T47D (cell line): Measurements from ENCODE around the gene COG6.

Source experiments
- DNase-seq, 2 experiments: peaks; one replicate each; pipeline versions ENCODE4 v3.0.0 to v3.0.0-alpha.2; 2011 to 2012; ENCODE audit warnings: low read depth in 1 of 2, low spot score in 1 of 2
- JUND ChIP-seq: IDR thresholded peaks from 2 replicates; pipeline ENCODE4 v1.6.1; 2012; ENCODE audit warnings: low read depth
- in situ Hi-C: cut with HindIII; loops from 2 replicates; pipeline ENCODE4 v1.10.0; 2016; ENCODE audit warnings: low sequenced_read_pairs, low pct_unique_long_range_greater_than_20kb

Gene COG6

DNA sequence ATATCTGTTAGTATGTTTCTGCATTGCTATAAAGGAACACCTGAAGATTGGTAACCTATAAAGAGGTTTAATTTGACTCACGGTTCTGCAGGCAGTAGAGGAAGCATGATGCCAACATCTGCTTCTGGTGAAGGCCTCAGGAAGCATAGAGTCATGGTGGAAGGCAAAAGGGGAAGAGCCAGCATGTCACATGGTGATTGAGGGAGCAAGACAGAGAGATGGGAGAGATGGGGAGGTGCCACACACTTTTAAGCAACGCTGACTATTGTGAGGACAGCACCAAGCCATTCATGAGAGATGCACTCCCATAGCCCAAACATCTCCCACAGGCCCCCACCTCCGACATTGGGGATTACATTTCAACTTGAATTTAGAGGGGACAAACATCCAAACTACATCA lies 32.8 kb downstream of the COG6 start:
- in situ Hi-C loops = no loop called here
- no peak for DNase-seq
- TF ChIP-seq JUND = no peak

- TF ChIP-seq JUND = no peak
- no peak for DNase-seq
- in situ Hi-C loops = no loop called here
Measured at GRCh38 chr13:39688699-39689405, 33.4 kb downstream of the COG6 start.

DNA sequence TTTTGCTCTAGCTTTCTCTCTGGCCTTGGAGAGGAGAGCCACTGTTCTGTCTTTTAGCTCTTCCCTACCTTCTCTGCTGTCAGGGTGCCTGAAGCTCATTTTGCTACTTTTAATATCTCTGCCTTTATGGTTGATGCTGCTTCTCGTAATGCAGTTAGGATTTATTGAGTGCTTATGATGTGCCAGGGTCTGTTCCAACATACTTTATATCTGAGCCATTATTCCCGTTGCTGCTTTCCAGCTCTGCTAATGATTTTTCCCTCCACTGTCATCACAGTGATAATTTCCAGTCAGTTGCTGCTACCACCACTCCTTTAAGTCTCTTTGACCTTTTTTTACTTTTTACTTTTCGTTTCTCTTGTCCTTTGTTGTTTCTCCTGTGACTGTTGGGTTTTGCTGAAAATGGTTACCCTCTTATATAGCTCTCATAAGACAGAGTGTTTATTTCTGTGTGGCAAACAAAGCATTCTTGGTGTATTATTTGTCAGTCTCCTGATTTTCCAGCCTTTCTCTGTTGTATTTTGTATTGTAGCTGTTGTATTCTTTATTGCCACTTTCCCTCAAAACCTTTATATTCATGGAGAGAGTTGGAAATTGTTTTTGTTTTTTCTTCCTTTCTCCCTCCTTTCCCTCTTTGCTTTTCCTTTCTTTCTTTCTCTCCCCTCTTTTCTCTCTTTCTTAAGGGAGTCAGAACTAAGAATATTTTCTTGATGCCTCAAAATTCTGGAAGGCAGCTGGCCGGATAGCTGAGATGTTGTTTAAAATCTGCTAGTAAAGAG lies 37.4 kb downstream of the COG6 start:
- in situ Hi-C loops = no loop called here
- no peak for TF ChIP-seq JUND
- DNase-seq = no peak

DNA sequence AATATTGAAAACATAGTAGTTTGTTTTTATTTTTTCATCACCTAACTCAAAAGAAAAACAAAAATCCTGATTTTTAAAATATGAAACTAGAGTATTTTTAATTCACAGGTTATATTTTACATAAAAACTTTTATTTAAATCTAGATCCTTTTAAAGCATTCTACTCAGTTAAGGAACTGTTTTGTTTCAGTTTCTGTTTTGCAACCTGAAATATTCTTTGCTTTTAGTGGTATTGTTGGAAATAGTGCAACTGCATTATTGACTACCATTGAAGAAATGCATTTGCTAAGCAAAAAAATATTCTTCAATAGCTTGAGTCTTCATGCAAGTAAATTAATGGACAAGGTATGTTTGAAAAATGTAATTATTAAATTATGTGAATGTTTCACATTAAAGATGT lies 43.8 kb downstream of the COG6 start:
- in situ Hi-C loops = no loop called here
- TF ChIP-seq JUND = no peak
- no peak for DNase-seq

DNA sequence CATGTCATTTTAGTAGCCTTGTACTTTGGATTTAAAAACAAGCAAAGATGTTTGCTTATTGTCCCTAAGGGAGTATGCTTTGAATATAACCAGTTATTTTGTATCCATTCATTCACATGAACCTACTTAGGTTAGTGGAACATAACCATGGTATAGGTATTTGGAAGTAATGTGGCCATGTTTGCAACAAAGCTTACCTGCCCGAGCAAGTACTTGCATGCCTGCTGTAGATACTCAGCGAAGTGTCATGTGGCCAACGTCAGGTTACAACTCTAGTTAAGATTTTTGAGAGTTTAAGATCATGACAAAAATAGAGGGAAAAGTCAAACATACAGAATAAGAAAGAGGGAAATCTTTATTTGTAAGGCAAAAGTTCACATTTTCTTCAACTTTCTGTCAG lies 57.2 kb downstream of the COG6 start:
- no peak for DNase-seq
- in situ Hi-C loops = no loop called here
- no peak for TF ChIP-seq JUND

GRCh38 chr13:39729156-39729555 lies 73.7 kb downstream of the COG6 start:
- no peak for TF ChIP-seq JUND
- no peak for DNase-seq
- in situ Hi-C loops = no loop called here

- DNase-seq = no peak
- in situ Hi-C loops = no loop called here
- TF ChIP-seq JUND = no peak
Measured at GRCh38 chr13:39734952-39735351, 79.5 kb downstream of the COG6 start.

DNA sequence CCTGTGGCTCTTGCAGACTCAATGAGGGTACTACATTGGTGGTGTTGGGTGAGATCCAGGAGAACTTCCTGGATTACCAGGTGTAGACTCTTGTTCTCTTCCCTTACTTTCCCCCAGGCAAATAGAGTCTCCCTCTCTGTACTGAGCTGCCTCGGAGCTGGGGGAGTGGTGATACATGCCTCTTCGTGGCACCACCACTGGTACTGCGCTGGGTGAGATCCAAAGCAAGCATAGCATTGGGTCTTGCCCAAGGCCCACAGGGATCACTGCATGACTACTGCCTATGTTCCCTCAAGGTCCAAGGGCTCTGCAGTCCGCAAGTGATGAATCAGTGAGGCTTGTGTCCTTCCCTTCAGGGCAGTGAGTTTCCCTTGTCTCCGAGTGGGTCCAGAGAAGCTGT lies 81.6 kb downstream of the COG6 start:
- no peak for DNase-seq
- in situ Hi-C loops = no loop called here
- no peak for TF ChIP-seq JUND

DNA sequence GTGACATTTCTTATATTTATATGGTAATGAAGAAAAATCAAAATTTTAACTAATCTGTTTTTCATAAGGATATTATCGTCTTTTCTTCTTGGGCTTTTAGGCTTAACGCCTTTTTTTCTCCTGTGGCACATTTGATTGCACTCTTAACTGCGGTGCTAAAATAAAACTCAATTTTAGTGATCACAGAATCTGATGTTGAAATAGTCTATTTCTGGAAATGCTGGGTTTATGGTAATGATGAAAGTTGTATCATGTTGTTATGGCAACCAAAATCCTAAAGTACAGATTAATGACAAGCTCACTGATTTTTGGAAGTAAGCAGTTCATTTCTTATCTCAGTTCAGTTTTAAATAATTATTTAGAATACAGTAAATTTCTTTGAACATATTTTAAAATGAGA lies 85.3 kb downstream of the COG6 start:
- no peak for DNase-seq
- in situ Hi-C loops = no loop called here
- TF ChIP-seq JUND = no peak

DNA sequence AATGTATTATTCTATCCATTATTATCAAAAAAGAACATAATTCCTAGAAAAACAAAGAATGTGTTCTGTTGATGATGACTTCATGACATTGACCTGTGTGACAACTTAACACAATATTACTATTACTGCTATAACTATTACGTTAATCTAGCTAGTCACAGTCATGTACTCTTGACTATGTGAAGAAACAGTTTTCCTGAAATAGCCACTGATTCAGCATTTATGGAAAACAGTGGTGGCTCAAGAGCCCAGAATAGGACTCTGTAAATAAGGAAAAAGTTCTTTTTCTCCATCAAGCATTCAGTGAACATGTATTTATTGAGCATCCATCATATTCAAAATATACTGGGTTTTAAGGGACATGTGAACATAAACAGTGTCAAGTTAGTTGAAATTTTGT lies 93.5 kb downstream of the COG6 start:
- no peak for TF ChIP-seq JUND
- in situ Hi-C loops = no loop called here
- no peak for DNase-seq

DNA sequence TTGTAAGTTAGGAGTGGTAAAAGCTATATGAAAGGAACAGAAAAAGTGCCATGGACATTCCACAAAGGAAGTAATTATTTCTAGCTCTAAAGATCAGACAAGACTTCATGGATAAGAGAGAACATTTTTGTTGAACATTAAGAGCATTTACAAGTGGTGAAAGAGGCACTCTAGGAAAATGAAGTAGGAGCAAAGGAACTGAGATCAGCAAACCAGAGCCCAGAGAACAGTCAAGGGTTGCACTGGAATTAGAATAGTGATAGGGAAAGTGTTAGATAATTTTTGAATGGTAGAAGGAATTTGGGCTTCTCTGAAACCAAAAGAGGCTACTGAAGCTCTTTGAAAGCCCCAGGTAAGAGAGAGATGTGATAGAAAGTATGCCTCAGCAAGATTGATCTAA lies 94.1 kb downstream of the COG6 start:
- no peak for TF ChIP-seq JUND
- DNase-seq = no peak
- in situ Hi-C loops = no loop called here

DNA sequence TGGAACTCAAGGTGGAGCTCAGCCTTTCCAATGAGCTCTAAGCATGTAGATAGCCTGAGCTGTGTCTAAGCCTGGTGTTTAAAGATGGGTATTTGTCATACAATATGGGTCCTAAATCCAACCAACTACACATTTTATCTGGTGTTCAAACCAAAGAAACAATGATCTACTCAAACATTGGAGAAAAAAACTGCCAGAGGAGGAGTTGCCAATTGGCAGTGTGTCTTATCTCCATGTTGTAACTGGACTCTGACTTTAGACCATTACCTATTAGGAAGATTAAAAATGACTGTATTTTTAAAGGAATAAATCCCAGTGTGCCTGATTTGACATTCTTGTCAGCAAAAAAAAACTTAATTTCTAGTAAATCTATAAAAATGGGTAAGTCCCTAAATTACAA lies 96.3 kb downstream of the COG6 start:
- TF ChIP-seq JUND = no peak
- in situ Hi-C loops = no loop called here
- no peak for DNase-seq

GRCh38 chr13:39760521-39760920 lies 105.1 kb downstream of the COG6 start:
- TF ChIP-seq JUND = no peak
- in situ Hi-C loops = no loop called here
- no peak for DNase-seq
